ENCODE data around the gene DOCK4.

DOCK4 gene

DNA sequence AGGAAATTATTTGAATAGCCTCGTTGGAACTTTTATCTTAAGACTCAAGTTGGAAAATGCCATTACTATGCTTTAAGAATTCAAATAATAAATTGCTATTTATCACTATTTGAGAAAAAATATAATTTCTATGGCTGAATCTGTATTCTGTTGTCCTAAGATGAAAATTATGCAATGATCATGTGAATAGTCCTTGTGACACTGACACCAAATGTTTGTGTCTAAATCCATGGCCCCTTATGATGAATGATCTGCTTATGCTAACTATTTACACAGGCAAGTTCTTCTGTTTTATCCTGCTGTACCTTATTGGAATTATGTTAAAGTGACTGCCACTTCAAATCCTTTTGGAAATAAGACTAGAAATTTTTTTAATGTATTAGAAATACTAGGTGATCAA lies 208.7 kb downstream of the DOCK4 start:
- no CpG with 5 or more reads among the region's 1 CpG for WGBS (ENCODE audit: insufficient coverage, insufficient read length)
- H3K27me3 ChIP-seq (ENCODE audit: control insufficient read depth, insufficient read depth, low read length) = no peaks in the 10 kb centered on the region
- H3K36me3 ChIP-seq (ENCODE audit: control insufficient read depth, insufficient read depth, low read length) = no peaks in the 10 kb centered on the region
- DNase-seq (ENCODE audit: low read depth, low spot score) = no peak
- H3K9me3 ChIP-seq (ENCODE audit: control insufficient read depth, insufficient read depth, low read length) = no peaks in the 10 kb centered on the region
- no peak overlapping the region for H3K27ac ChIP-seq (ENCODE audit: low read length)
- H3K4me1 ChIP-seq (ENCODE audit: control insufficient read depth, insufficient read depth, low read length) = no peaks in the 10 kb centered on the region
- H3K4me3 ChIP-seq (ENCODE audit: low read length) = no peak overlapping the region

DNA sequence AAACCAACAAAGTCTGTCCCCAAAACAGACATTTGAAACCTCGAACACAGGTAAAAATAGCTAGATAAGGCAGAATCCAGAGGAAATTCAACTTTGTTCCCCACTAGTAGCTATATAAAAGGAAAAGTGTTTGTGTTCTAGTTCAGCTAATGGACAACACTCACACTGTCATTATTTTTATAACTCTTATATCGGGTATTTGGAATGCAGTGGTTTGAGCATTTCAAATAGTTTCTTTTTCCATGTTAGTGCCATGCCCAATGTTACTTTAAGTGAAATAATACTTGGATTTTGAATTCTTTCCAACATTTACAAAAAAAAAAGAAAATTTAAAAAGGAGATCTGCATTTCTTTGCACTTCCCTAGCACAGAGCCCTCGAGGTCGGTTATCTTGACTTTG lies 213.6 kb downstream of the DOCK4 start:
- no peaks in the 10 kb centered on the region for H3K4me1 ChIP-seq (ENCODE audit: control insufficient read depth, insufficient read depth, low read length)
- H3K4me3 ChIP-seq (ENCODE audit: low read length) = no peak overlapping the region
- no peaks in the 10 kb centered on the region for H3K36me3 ChIP-seq (ENCODE audit: control insufficient read depth, insufficient read depth, low read length)
- no peak for DNase-seq (ENCODE audit: low read depth, low spot score)
- no CpG with 5 or more reads among the region's 4 CpGs for WGBS (ENCODE audit: insufficient coverage, insufficient read length)
- no peaks in the 10 kb centered on the region for H3K9me3 ChIP-seq (ENCODE audit: control insufficient read depth, insufficient read depth, low read length)
- no peak overlapping the region for H3K27ac ChIP-seq (ENCODE audit: low read length)
- no peaks in the 10 kb centered on the region for H3K27me3 ChIP-seq (ENCODE audit: control insufficient read depth, insufficient read depth, low read length)

DNA sequence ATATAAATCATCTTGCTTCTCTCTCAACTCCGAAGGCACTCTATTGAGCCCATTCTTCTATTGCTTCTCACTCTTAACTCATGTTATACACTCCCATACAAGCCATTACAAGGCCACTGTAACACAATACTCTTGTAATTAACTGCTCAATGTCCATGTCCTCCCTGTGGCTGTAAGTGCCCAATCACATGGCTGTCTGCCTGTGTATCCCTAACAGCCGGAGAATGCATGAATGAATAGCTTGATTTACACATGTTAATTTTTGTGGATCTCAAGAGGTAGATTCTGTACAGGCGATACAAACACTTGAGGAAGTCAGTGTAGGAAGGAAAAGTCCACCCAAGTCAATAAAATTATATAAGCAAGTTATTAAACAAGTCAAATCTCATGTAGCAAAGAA lies 215.6 kb downstream of the DOCK4 start:
- H3K4me3 ChIP-seq (ENCODE audit: low read length) = no peak overlapping the region
- no peaks in the 10 kb centered on the region for H3K36me3 ChIP-seq (ENCODE audit: control insufficient read depth, insufficient read depth, low read length)
- H3K27me3 ChIP-seq (ENCODE audit: control insufficient read depth, insufficient read depth, low read length) = no peaks in the 10 kb centered on the region
- no peak for DNase-seq (ENCODE audit: low read depth, low spot score)
- no CpG with 5 or more reads among the region's 3 CpGs for WGBS (ENCODE audit: insufficient coverage, insufficient read length)
- H3K27ac ChIP-seq (ENCODE audit: low read length) = no peak overlapping the region
- no peaks in the 10 kb centered on the region for H3K4me1 ChIP-seq (ENCODE audit: control insufficient read depth, insufficient read depth, low read length)
- H3K9me3 ChIP-seq (ENCODE audit: control insufficient read depth, insufficient read depth, low read length) = no peaks in the 10 kb centered on the region

DNA sequence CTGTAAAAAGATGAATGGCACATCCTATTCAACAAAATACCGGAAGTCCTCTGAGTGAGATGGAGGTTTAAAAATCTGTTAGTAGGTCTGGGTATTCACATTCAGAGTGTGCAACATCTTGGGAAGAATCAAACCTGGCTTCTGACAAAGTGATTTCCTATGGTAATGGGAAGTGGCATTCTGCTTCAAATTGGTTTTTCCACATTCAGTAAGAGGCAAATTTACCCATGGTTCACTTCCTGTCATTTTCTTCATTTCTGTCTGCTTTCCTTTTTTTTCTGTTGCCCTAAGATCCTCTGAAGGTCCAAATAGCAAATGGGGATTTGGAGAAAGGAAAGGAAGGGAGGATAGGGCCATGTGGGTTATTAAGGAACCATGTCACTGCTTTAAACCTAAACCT lies 218.3 kb downstream of the DOCK4 start:
- no peak overlapping the region for H3K27ac ChIP-seq (ENCODE audit: low read length)
- no CpG with 5 or more reads among the region's 1 CpG for WGBS (ENCODE audit: insufficient coverage, insufficient read length)
- H3K9me3 ChIP-seq (ENCODE audit: control insufficient read depth, insufficient read depth, low read length) = no peaks in the 10 kb centered on the region
- H3K27me3 ChIP-seq (ENCODE audit: control insufficient read depth, insufficient read depth, low read length) = no peaks in the 10 kb centered on the region
- no peaks in the 10 kb centered on the region for H3K4me1 ChIP-seq (ENCODE audit: control insufficient read depth, insufficient read depth, low read length)
- H3K4me3 ChIP-seq (ENCODE audit: low read length) = no peak overlapping the region
- no peaks in the 10 kb centered on the region; the same call in 1 of the 2 replicates for H3K36me3 ChIP-seq (ENCODE audit: control insufficient read depth, insufficient read depth, low read length)
- no peak for DNase-seq (ENCODE audit: low read depth, low spot score)

DNA sequence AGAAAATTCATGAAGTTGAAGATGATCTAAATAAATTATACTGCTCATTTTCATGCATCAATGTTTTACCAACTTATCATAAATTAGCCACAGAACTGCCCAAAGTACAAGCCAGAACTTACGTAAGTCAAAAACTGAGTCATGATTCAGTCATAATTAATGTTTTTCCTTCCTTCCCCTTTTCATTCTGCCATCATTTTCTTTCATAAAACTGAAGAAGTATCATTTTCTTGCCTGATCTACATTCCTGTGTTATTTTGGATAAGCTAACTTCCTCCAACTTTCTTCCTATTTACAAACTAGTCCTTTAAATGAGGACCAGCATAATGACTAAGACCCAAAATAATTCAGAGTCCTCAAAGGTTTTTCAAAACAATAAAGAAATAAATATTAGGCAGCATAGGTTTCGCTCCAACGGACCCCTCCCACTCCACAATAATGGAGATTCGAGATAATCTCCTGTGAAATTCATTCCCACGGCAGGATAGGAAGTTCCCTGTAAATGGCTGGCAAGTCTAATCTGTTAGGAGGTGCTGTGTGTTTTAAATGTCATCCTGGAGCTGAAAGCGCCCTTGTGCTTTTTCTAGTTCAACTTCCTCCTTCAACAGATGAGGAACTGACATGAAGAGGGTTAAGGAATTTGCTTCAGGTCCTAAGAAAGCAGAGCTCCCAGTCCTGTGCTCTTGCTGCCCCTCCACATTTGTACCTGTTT lies 218.9 kb downstream of the DOCK4 start:
- no CpG with 5 or more reads among the region's 6 CpGs for WGBS (ENCODE audit: insufficient coverage, insufficient read length)
- H3K36me3 ChIP-seq (ENCODE audit: control insufficient read depth, insufficient read depth, low read length) = no peaks in the 10 kb centered on the region; the same call in 1 of the 2 replicates
- no peak overlapping the region for H3K4me3 ChIP-seq (ENCODE audit: low read length)
- H3K27me3 ChIP-seq (ENCODE audit: control insufficient read depth, insufficient read depth, low read length) = no peaks in the 10 kb centered on the region
- no peak overlapping the region for H3K27ac ChIP-seq (ENCODE audit: low read length)
- H3K9me3 ChIP-seq (ENCODE audit: control insufficient read depth, insufficient read depth, low read length) = no peaks in the 10 kb centered on the region
- no peaks in the 10 kb centered on the region for H3K4me1 ChIP-seq (ENCODE audit: control insufficient read depth, insufficient read depth, low read length)
- DNase-seq (ENCODE audit: low read depth, low spot score) = no peak

DNA sequence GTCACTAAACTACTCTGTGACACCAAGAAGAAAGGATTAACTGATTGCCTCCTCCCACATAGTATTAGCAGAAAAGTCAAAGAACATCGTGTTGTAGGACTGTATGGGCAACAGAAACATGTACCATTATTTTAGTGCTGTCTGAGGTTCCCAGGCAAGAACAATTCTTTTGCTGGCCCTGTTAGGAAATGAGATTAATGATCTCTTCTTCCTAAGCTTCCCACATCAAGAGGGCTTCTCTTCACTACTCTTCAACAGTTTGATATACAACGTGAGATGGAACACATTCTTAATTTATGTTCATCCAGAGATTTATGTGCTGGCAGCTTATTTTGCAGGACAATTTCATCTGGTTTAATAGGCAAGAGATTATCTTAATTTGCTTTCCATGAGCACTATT lies 219.6 kb downstream of the DOCK4 start:
- H3K27me3 ChIP-seq (ENCODE audit: control insufficient read depth, insufficient read depth, low read length) = no peaks in the 10 kb centered on the region
- no peaks in the 10 kb centered on the region for H3K9me3 ChIP-seq (ENCODE audit: control insufficient read depth, insufficient read depth, low read length)
- H3K4me1 ChIP-seq (ENCODE audit: control insufficient read depth, insufficient read depth, low read length) = no peaks in the 10 kb centered on the region
- H3K27ac ChIP-seq (ENCODE audit: low read length) = no peak overlapping the region
- DNase-seq (ENCODE audit: low read depth, low spot score) = no peak
- WGBS (ENCODE audit: insufficient coverage, insufficient read length) = no CpG with 5 or more reads among the region's 2 CpGs
- H3K4me3 ChIP-seq (ENCODE audit: low read length) = no peak overlapping the region
- no peaks in the 10 kb centered on the region; the same call in 1 of the 2 replicates for H3K36me3 ChIP-seq (ENCODE audit: control insufficient read depth, insufficient read depth, low read length)

DNA sequence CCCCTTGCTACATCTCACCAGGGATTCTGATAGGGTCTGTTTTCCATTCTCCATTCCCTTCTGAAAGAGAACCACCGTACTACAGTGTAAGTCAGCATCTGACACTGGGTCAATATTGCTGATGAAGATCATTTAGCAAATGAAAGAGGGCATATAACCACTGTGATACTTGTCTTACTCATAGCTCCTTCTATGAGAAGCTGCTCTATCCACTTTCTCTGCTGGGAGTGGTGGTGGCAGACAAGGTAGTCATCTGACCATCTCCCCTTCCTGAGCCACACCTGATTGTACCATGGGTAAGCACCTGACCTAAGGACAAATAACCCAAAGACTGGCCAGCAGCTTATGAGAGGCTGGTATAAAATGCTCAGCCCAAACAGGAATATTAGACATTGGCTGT lies 220.4 kb downstream of the DOCK4 start:
- no peak overlapping the region for H3K27ac ChIP-seq (ENCODE audit: low read length)
- H3K4me3 ChIP-seq (ENCODE audit: low read length) = no peak overlapping the region

DNA sequence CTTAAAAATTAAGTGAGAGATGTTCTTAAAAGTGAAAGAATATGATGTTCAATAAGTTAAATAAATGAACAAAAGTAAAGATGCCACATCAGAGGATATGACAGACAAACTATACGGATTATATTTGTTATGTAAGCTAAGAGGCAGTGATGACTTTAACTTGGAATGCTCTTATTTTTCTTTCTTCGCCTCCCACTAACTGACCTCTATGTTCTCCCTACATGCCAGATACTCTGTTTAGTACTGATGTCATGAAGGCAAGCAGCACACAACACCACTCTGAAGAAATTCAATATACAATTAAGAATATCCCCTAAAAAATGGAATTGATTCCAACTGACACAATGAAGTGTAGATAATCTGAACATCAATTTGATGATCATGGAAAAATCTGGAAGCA lies 223.4 kb downstream of the DOCK4 start:
- no peak overlapping the region for H3K27ac ChIP-seq (ENCODE audit: low read length)

More for the DNA sequence above, 220.4 kb downstream of the DOCK4 start:
- no peak for DNase-seq (ENCODE audit: low read depth, low spot score)
- Histone ChIP-seq H3K9me3 (ENCODE audit: control insufficient read depth, insufficient read depth, low read length) (no peaks in the 10 kb centered on the region), H3K27me3 (ENCODE audit: control insufficient read depth, insufficient read depth, low read length) (no peaks in the 10 kb centered on the region), H3K4me1 (ENCODE audit: control insufficient read depth, insufficient read depth, low read length) (no peaks in the 10 kb centered on the region), H3K36me3 (ENCODE audit: control insufficient read depth, insufficient read depth, low read length) (no peaks in the 10 kb centered on the region; the same call in 1 of the 2 replicates)
- WGBS (ENCODE audit: insufficient coverage, insufficient read length) = no CpG with 5 or more reads among the region's 1 CpG

DNA sequence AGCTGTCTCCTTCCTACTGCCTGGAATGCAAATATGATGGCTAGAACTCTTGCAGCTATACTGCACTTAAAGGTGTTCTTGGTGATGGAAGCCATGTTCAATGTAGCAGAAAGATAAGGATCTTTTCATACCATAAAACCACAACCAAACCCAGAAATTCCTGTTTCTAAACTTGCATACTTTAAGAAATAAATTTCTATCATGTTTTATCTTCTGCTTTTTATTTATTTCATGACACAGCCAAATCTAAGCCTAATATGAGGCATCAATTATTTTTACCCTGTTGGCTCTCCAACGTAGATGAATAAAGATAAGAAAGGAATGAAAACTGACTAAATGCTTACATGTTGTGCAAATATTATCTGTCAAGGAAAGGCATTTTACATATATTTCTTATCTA lies 224.1 kb downstream of the DOCK4 start:
- H3K4me1 ChIP-seq (ENCODE audit: control insufficient read depth, insufficient read depth, low read length) = no peaks in the 10 kb centered on the region
- no peaks in the 10 kb centered on the region; the same call in 1 of the 2 replicates for H3K36me3 ChIP-seq (ENCODE audit: control insufficient read depth, insufficient read depth, low read length)
- DNase-seq (ENCODE audit: low read depth, low spot score) = no peak
- WGBS (ENCODE audit: insufficient coverage, insufficient read length) = no CpG with 5 or more reads among the region's 1 CpG
- no peak overlapping the region for H3K4me3 ChIP-seq (ENCODE audit: low read length)
- H3K9me3 ChIP-seq (ENCODE audit: control insufficient read depth, insufficient read depth, low read length) = no peaks in the 10 kb centered on the region
- no peak overlapping the region for H3K27ac ChIP-seq (ENCODE audit: low read length)
- H3K27me3 ChIP-seq (ENCODE audit: control insufficient read depth, insufficient read depth, low read length) = no peaks in the 10 kb centered on the region

More for the DNA sequence above, 223.4 kb downstream of the DOCK4 start:
- no peak overlapping the region for H3K4me3 ChIP-seq (ENCODE audit: low read length)
- H3K36me3 ChIP-seq (ENCODE audit: control insufficient read depth, insufficient read depth, low read length) = no peaks in the 10 kb centered on the region; the same call in 1 of the 2 replicates
- WGBS (ENCODE audit: insufficient coverage, insufficient read length) = no CpG with 5 or more reads among the region's 2 CpGs
- no peaks in the 10 kb centered on the region for H3K9me3 ChIP-seq (ENCODE audit: control insufficient read depth, insufficient read depth, low read length)
- no peak for DNase-seq (ENCODE audit: low read depth, low spot score)
- H3K4me1 ChIP-seq (ENCODE audit: control insufficient read depth, insufficient read depth, low read length) = no peaks in the 10 kb centered on the region
- no peaks in the 10 kb centered on the region for H3K27me3 ChIP-seq (ENCODE audit: control insufficient read depth, insufficient read depth, low read length)

DNA sequence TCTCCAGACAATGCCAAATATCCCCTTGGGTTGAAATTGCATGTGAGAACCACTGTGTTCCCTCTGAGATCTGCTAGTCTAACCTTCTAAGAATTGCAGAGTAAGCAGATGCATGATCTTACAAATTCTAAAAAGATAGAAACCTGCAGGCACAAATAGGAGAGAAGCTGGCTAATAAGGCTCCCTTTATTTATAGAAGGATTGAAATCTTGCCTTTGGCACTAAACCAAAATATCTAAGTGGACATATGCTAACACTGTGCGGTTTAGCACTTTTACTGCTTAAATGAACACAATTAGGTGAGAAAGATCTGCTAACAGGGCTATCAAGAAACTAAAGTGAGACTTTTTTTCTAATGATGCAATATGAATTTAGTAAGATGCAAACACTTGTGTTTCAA lies 225.5 kb downstream of the DOCK4 start:
- H3K36me3 ChIP-seq (ENCODE audit: control insufficient read depth, insufficient read depth, low read length) = no peaks in the 10 kb centered on the region; the same call in 1 of the 2 replicates
- no peaks in the 10 kb centered on the region for H3K27me3 ChIP-seq (ENCODE audit: control insufficient read depth, insufficient read depth, low read length)
- no peaks in the 10 kb centered on the region for H3K4me1 ChIP-seq (ENCODE audit: control insufficient read depth, insufficient read depth, low read length)
- no peaks in the 10 kb centered on the region for H3K9me3 ChIP-seq (ENCODE audit: control insufficient read depth, insufficient read depth, low read length)
- no peak overlapping the region for H3K27ac ChIP-seq (ENCODE audit: low read length)
- DNase-seq (ENCODE audit: low read depth, low spot score) = no peak
- H3K4me3 ChIP-seq (ENCODE audit: low read length) = no peak overlapping the region
- WGBS (ENCODE audit: insufficient coverage, insufficient read length) = no CpG with 5 or more reads among the region's 1 CpG

DNA sequence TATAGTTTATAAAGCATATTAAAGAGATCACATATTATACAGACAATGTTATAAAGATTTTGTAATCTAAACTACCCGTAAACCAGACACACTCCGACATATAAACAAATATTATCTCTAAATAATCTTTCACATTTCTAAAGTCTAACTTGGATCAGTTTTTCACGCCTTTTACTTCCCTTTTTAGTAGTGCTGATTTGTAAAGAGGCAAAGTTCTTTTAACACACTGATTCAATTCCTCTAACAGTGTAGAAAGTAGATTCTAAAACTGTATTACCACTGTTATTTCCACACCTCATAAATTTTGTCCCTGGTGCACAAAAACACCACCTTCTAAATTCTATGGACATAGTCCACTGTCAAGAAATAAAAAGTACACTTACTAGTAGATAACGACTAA lies 230.9 kb downstream of the DOCK4 start:
- no peaks in the 10 kb centered on the region for H3K4me1 ChIP-seq (ENCODE audit: control insufficient read depth, insufficient read depth, low read length)
- no peak overlapping the region for H3K27ac ChIP-seq (ENCODE audit: low read length)
- no peaks in the 10 kb centered on the region for H3K27me3 ChIP-seq (ENCODE audit: control insufficient read depth, insufficient read depth, low read length)
- H3K36me3 ChIP-seq (ENCODE audit: control insufficient read depth, insufficient read depth, low read length) = no peaks in the 10 kb centered on the region
- H3K4me3 ChIP-seq (ENCODE audit: low read length) = no peak overlapping the region
- H3K9me3 ChIP-seq (ENCODE audit: control insufficient read depth, insufficient read depth, low read length) = no peaks in the 10 kb centered on the region
- 100% methylated on average over 3 of the region's 4 CpGs for WGBS (ENCODE audit: insufficient coverage, insufficient read length)
- DNase-seq (ENCODE audit: low read depth, low spot score) = no peak

Data from iPS DF 6.9 (cell line).